Effector memory CD8-positive, alpha-beta T cell (primary cell): ENCODE results near the gene ARHGAP24.
"Not testable (repeated sequence)": the region's sequence is repeated elsewhere in the genome, so short reads cannot be mapped to it uniquely, and the experiment has no call there.

Experiments
- ATAC-seq: fragments of 150-1000 bp; cut with Tn5 transposase; replicated peaks from 2 replicates; pipeline ENCODE4 v1.10.0; 2021; ENCODE audit warnings: mild to moderate bottlenecking, moderate library complexity
- DNase-seq, 3 experiments: peaks; one replicate each; pipeline ENCODE4 v3.0.0; 2021
- H3K27ac Mint-ChIP-seq, 2 donors: one replicate each; pipeline ENCODE4 v1.8.0; 2022; ENCODE audit warnings: mild to moderate bottlenecking in 2 of 2, mixed read lengths in 2 of 2, moderate library complexity in 2 of 2
- H3K27me3 Mint-ChIP-seq, 2 donors: one replicate each; pipeline ENCODE4 v1.8.0; 2022; ENCODE audit warnings: mixed read lengths in 2 of 2
- H3K36me3 Mint-ChIP-seq: one replicate; pipeline ENCODE4 v1.8.0; 2022; ENCODE audit warnings: mild to moderate bottlenecking, moderate library complexity, mixed read lengths; ENCODE audit not compliant: insufficient read depth
- H3K4me1 Mint-ChIP-seq, 2 donors: one replicate each; pipeline ENCODE4 v1.8.0; 2022; ENCODE audit warnings: low read depth in 2 of 2, mixed read lengths in 2 of 2
- H3K4me3 Mint-ChIP-seq, 2 donors: one replicate each; pipeline ENCODE4 v1.8.0; 2022; ENCODE audit warnings: mild to moderate bottlenecking in 2 of 2, mixed read lengths in 2 of 2, moderate library complexity in 2 of 2
- H3K9me3 Mint-ChIP-seq, 2 donors: one replicate each; pipeline ENCODE4 v1.8.0; 2022; ENCODE audit warnings: mixed read lengths in 2 of 2

ARHGAP24 gene

GRCh38 chr4:85879518-85879917 is 404.6 kb downstream of the ARHGAP24 start:
- no peaks in the 10 kb centered on the region for H3K4me1 Mint-ChIP-seq
- H3K4me3 Mint-ChIP-seq, result no peak overlapping the region
- ATAC-seq (no peak), DNase-seq (no peak)
- no peaks in the 10 kb centered on the region for H3K27me3 Mint-ChIP-seq
- H3K9me3 Mint-ChIP-seq, result peaks cover 8 to 9% of the 10 kb centered on the region in 2 donors
- no peak overlapping the region for H3K27ac Mint-ChIP-seq
- H3K36me3 Mint-ChIP-seq, result no peaks in the 10 kb centered on the region

GRCh38 chr4:85883180-85883579 is 408.2 kb downstream of the ARHGAP24 start:
- DNase-seq (no peak), ATAC-seq (no peak)
- Mint-ChIP-seq H3K9me3 (peaks cover 8% of the 10 kb centered on the region in 2 donors), H3K4me1 (no peaks in the 10 kb centered on the region), H3K4me3 (no peak overlapping the region), H3K36me3 (no peaks in the 10 kb centered on the region), H3K27ac (no peak overlapping the region), H3K27me3 (no peaks in the 10 kb centered on the region)

- H3K4me3 Mint-ChIP-seq, result no peak overlapping the region
- H3K27me3 Mint-ChIP-seq, result no peaks in the 10 kb centered on the region
- no peaks in the 10 kb centered on the region for H3K4me1 Mint-ChIP-seq
- peaks cover 8 to 9% of the 10 kb centered on the region in 2 donors for H3K9me3 Mint-ChIP-seq
- no peaks in the 10 kb centered on the region for H3K36me3 Mint-ChIP-seq
- H3K27ac Mint-ChIP-seq, result no peak overlapping the region
- DNase-seq (no peak), ATAC-seq (no peak)
Measured at GRCh38 chr4:85884251-85884650, 409.3 kb downstream of the ARHGAP24 start.

- no peak overlapping the region for H3K4me3 Mint-ChIP-seq
- peaks cover 11 to 16% of the 10 kb centered on the region in 2 donors for H3K9me3 Mint-ChIP-seq
- no peaks in the 10 kb centered on the region for H3K36me3 Mint-ChIP-seq
- ATAC-seq, result no peak
- H3K27ac Mint-ChIP-seq, result no peak overlapping the region
- no peaks in the 10 kb centered on the region for H3K27me3 Mint-ChIP-seq
- no peaks in the 10 kb centered on the region for H3K4me1 Mint-ChIP-seq
- DNase-seq, result no peak
Measured at GRCh38 chr4:85886665-85887064, 411.7 kb downstream of the ARHGAP24 start.

- DNase-seq (no peak), ATAC-seq (no peak)
- Mint-ChIP-seq H3K36me3 (no peaks in the 10 kb centered on the region), H3K9me3 (peaks cover 7 to 8% of the 10 kb centered on the region in 2 donors), H3K4me1 (no peaks in the 10 kb centered on the region), H3K4me3 (no peak overlapping the region), H3K27me3 (no peaks in the 10 kb centered on the region), H3K27ac (no peak overlapping the region)
Measured at GRCh38 chr4:85889314-85889713, 414.4 kb downstream of the ARHGAP24 start.

- H3K9me3 Mint-ChIP-seq, result peaks cover 2 to 4% of the 10 kb centered on the region in 2 donors
Measured at GRCh38 chr4:85895755-85896154, 420.8 kb downstream of the ARHGAP24 start.

GRCh38 chr4:85898231-85898630 is 423.3 kb downstream of the ARHGAP24 start:
- ATAC-seq (no peak), DNase-seq (no peak)
- Mint-ChIP-seq H3K27ac (no peak overlapping the region), H3K4me3 (no peak overlapping the region), H3K27me3 (no peaks in the 10 kb centered on the region), H3K9me3 (peaks cover 0 to 2% of the 10 kb centered on the region in 2 donors), H3K36me3 (peaks cover 5% of the 10 kb centered on the region), H3K4me1 (no peaks in the 10 kb centered on the region)

More at GRCh38 chr4:85895755-85896154, 420.8 kb downstream of the ARHGAP24 start:
- DNase-seq (no peak), ATAC-seq (no peak)
- H3K4me1 Mint-ChIP-seq, result no peaks in the 10 kb centered on the region
- H3K27ac Mint-ChIP-seq, result no peak overlapping the region
- H3K4me3 Mint-ChIP-seq, result no peak overlapping the region
- H3K36me3 Mint-ChIP-seq, result peaks cover 5% of the 10 kb centered on the region
- no peaks in the 10 kb centered on the region for H3K27me3 Mint-ChIP-seq

- Mint-ChIP-seq H3K9me3 (peaks cover 0 to 2% of the 10 kb centered on the region in 2 donors), H3K36me3 (no peaks in the 10 kb centered on the region), H3K4me1 (no peaks in the 10 kb centered on the region), H3K4me3 (no peak overlapping the region), H3K27me3 (no peaks in the 10 kb centered on the region), H3K27ac (no peak overlapping the region)
- ATAC-seq (no peak), DNase-seq (no peak)
Measured at GRCh38 chr4:85901500-85901899, 426.6 kb downstream of the ARHGAP24 start.

- not testable (repeated sequence) for H3K4me1 Mint-ChIP-seq, H3K9me3 Mint-ChIP-seq, H3K36me3 Mint-ChIP-seq, H3K4me3 Mint-ChIP-seq, DNase-seq, H3K27me3 Mint-ChIP-seq, H3K27ac Mint-ChIP-seq, ATAC-seq
Measured at GRCh38 chr4:85902647-85903046, 427.7 kb downstream of the ARHGAP24 start.

GRCh38 chr4:85905761-85906160 is 430.8 kb downstream of the ARHGAP24 start:
- Mint-ChIP-seq H3K4me1 (peaks cover 0 to 2% of the 10 kb centered on the region in 2 donors), H3K9me3 (peaks cover 4 to 6% of the 10 kb centered on the region in 2 donors), H3K4me3 (no peak overlapping the region), H3K27me3 (no peaks in the 10 kb centered on the region), H3K27ac (no peak overlapping the region), H3K36me3 (no peaks in the 10 kb centered on the region)
- no peak for ATAC-seq
- DNase-seq, result no peak

GRCh38 chr4:85907001-85907400 is 432.1 kb downstream of the ARHGAP24 start:
- H3K4me1 Mint-ChIP-seq, result peaks cover 0 to 2% of the 10 kb centered on the region in 2 donors
- H3K27ac Mint-ChIP-seq, result no peak overlapping the region
- ATAC-seq (no peak), DNase-seq (no peak)
- no peak overlapping the region for H3K4me3 Mint-ChIP-seq
- H3K27me3 Mint-ChIP-seq, result no peaks in the 10 kb centered on the region
- H3K36me3 Mint-ChIP-seq, result no peaks in the 10 kb centered on the region
- peaks cover 4 to 6% of the 10 kb centered on the region in 2 donors for H3K9me3 Mint-ChIP-seq

GRCh38 chr4:85909851-85910250 is 434.9 kb downstream of the ARHGAP24 start:
- Mint-ChIP-seq H3K4me1 (peaks cover 0 to 2% of the 10 kb centered on the region in 2 donors), H3K4me3 (no peak overlapping the region), H3K9me3 (peaks cover 8 to 11% of the 10 kb centered on the region in 2 donors), H3K27ac (no peak overlapping the region), H3K27me3 (no peaks in the 10 kb centered on the region), H3K36me3 (no peaks in the 10 kb centered on the region)
- DNase-seq (no peak), ATAC-seq (no peak)

GRCh38 chr4:85910985-85911384 is 436.0 kb downstream of the ARHGAP24 start:
- peaks cover 0 to 2% of the 10 kb centered on the region in 2 donors for H3K4me1 Mint-ChIP-seq
- H3K27me3 Mint-ChIP-seq, result no peaks in the 10 kb centered on the region
- peaks cover 6 to 11% of the 10 kb centered on the region in 2 donors for H3K9me3 Mint-ChIP-seq
- H3K4me3 Mint-ChIP-seq, result no peak overlapping the region
- ATAC-seq, result no peak
- H3K27ac Mint-ChIP-seq, result no peak overlapping the region
- no peak for DNase-seq
- no peaks in the 10 kb centered on the region for H3K36me3 Mint-ChIP-seq

- Mint-ChIP-seq H3K36me3 (no peaks in the 10 kb centered on the region), H3K27ac (no peak overlapping the region)
- no peak for ATAC-seq
Measured at GRCh38 chr4:85913931-85914694, 439.2 kb downstream of the ARHGAP24 start.

More at GRCh38 chr4:85913931-85914694, 439.2 kb downstream of the ARHGAP24 start:
- Mint-ChIP-seq H3K4me3 (no peak overlapping the region), H3K27me3 (no peaks in the 10 kb centered on the region), H3K4me1 (peaks cover 0 to 2% of the 10 kb centered on the region in 2 donors), H3K9me3 (peaks cover 5 to 11% of the 10 kb centered on the region in 2 donors)
- no peak for DNase-seq
